CD4-positive, alpha-beta T cell treated with Interferon gamma for 1 hour (primary cell): ENCODE measurements around the gene EFNB2.

Experiments
- DNase-seq: peaks from one replicate; pipeline ENCODE4 v3.0.0-alpha.2; 2020

EFNB2 gene

GRCh38 chr13:106499113-106499512 lies 36.3 kb downstream of the EFNB2 start:
- no peak for DNase-seq

- DNase-seq, result no peak
Observed at GRCh38 chr13:106498571-106498970, 36.9 kb downstream of the EFNB2 start.

- no peak for DNase-seq
Observed at GRCh38 chr13:106498158-106498557, 37.3 kb downstream of the EFNB2 start.

GRCh38 chr13:106497079-106497478 lies 38.4 kb downstream of the EFNB2 start:
- DNase-seq, result no peak

GRCh38 chr13:106496072-106496997 lies 39.1 kb downstream of the EFNB2 start:
- no peak for DNase-seq

GRCh38 chr13:106494936-106495335 lies 40.5 kb downstream of the EFNB2 start:
- no peak for DNase-seq

GRCh38 chr13:106494506-106494905 lies 41.0 kb downstream of the EFNB2 start:
- no peak for DNase-seq

- peak; percentile 43 for DNase-seq
Observed at GRCh38 chr13:106493533-106494220, 41.8 kb downstream of the EFNB2 start.

- DNase-seq, result no peak
Observed at GRCh38 chr13:106492588-106493475, 42.6 kb downstream of the EFNB2 start.

GRCh38 chr13:106491928-106492587 lies 43.4 kb downstream of the EFNB2 start:
- no peak for DNase-seq

- DNase-seq, result no peak
Observed at GRCh38 chr13:106491463-106491862, 44.0 kb downstream of the EFNB2 start.

GRCh38 chr13:106490569-106491321 lies 44.7 kb downstream of the EFNB2 start:
- peak; percentile 35 for DNase-seq

- DNase-seq, result no peak
Observed at GRCh38 chr13:106489849-106490568, 45.5 kb downstream of the EFNB2 start.

GRCh38 chr13:106488686-106489085 lies 46.8 kb downstream of the EFNB2 start:
- no peak for DNase-seq

GRCh38 chr13:106488076-106488475 lies 47.4 kb downstream of the EFNB2 start:
- no peak for DNase-seq

- DNase-seq, result no peak
Observed at GRCh38 chr13:106487129-106487528, 48.3 kb downstream of the EFNB2 start.

GRCh38 chr13:106486287-106486686 lies 49.2 kb downstream of the EFNB2 start:
- no peak for DNase-seq

- DNase-seq, result no peak
Observed at GRCh38 chr13:106484537-106485193, 50.8 kb downstream of the EFNB2 start.

GRCh38 chr13:106484084-106484483 lies 51.4 kb downstream of the EFNB2 start:
- no peak for DNase-seq

- no peak for DNase-seq
Observed at GRCh38 chr13:106481919-106482318, 53.5 kb downstream of the EFNB2 start.
